SK-N-SH (cell line): ENCODE measurements around the gene HS3ST5. TPM values are rescaled to one million over a fixed set of nuclear protein-coding genes. Genes with fewer than 3 reads are reported as not detected.
"Not testable (repeated sequence)": the region's sequence is repeated elsewhere in the genome, so short reads cannot be mapped to it uniquely, and the experiment has no call there.

Experiments
- CTCF ChIA-PET: fragments of 300-600, 350-600 bp; formaldehyde crosslinking; extraction: SDS; loops from one replicate; lab custom pipeline; 2021; lab: Yijun Ruan, JAX
- POLR2A ChIA-PET: fragments of 350-600 bp; sonication (Branson Sonifier 250); formaldehyde crosslinking; extraction: SDS; loops from one replicate; lab custom pipeline; 2020; ENCODE audit warnings: antibody characterized with exemption, inconsistent platforms; lab: Yijun Ruan, JAX
- DNase-seq: peaks from one replicate; pipeline ENCODE4 v3.0.0; 2012
- H2AFZ ChIP-seq: fragments of 200-600 bp; sonication (generic); 2 replicates; pipeline ENCODE4 v1.8.1; 2016; ENCODE audit warnings: antibody characterized with exemption, mild to moderate bottlenecking, low read depth
- H3F3A ChIP-seq: fragments of 200-600 bp; sonication (generic); replicated peaks from 2 replicates; pipeline ENCODE3; 2016; ENCODE audit warnings: antibody characterized with exemption, mild to moderate bottlenecking; ENCODE audit not compliant: insufficient read depth
- H3K27ac ChIP-seq, 2 experiments: fragments of 200-500 bp in 1 of 2; fragments of 200-600 bp in 1 of 2; sonication (Bioruptor generic) in 1 of 2; sonication (generic), shearing (Covaris generic) in 1 of 2; 2 replicates each; pipeline versions ENCODE4 v1.5.1 to v1.6.1; 2014 to 2016; ENCODE audit warnings: low read depth in 2 of 2, inconsistent platforms in 1 of 2, low read length in 1 of 2, mild to moderate bottlenecking in 1 of 2, mixed read lengths in 1 of 2
- H3K27me3 ChIP-seq: fragments of 200-600 bp; sonication (generic), shearing (Covaris generic); 2 replicates; pipeline ENCODE4 v1.6.1; 2016; ENCODE audit warnings: mixed run types; ENCODE audit not compliant: insufficient read depth
- H3K36me3 ChIP-seq, 2 experiments: fragments of 200-500 bp in 1 of 2; fragments of 200-600 bp in 1 of 2; sonication (Bioruptor generic) in 1 of 2; sonication (generic) in 1 of 2; replicated peaks in 1 of 2; 2 replicates each; pipeline versions ENCODE3 to v1.5.1; 2014 to 2016; ENCODE audit warnings: low read length in 1 of 2, mild to moderate bottlenecking in 1 of 2; ENCODE audit not compliant: insufficient read depth in 2 of 2, control insufficient read depth in 1 of 2
- H3K4me1 ChIP-seq, 2 experiments: fragments of 200-500 bp in 1 of 2; fragments of 200-600 bp in 1 of 2; sonication (Bioruptor generic) in 1 of 2; sonication (generic), shearing (Covaris generic) in 1 of 2; 2 replicates each; pipeline versions ENCODE4 v1.5.1 to v1.6.1; 2014 to 2016; ENCODE audit warnings: low read depth in 1 of 2, low read length in 1 of 2, mixed run types in 1 of 2; ENCODE audit not compliant: insufficient read depth in 2 of 2, control insufficient read depth in 1 of 2
- H3K4me2 ChIP-seq: fragments of 200-600 bp; sonication (generic), shearing (Covaris generic); 2 replicates; pipeline ENCODE4 v1.6.1; 2017; ENCODE audit warnings: mixed run types
- H3K4me3 ChIP-seq, 2 experiments: fragments of 200-500 bp in 1 of 2; fragments of 200-600 bp in 1 of 2; sonication (Bioruptor generic) in 1 of 2; sonication (generic), shearing (Covaris generic) in 1 of 2; 2 replicates each; pipeline versions ENCODE4 v1.5.1 to v1.8.1; 2014 to 2016; ENCODE audit warnings: low read depth in 2 of 2, inconsistent platforms in 1 of 2, low read length in 1 of 2, mild to moderate bottlenecking in 1 of 2, mixed read lengths in 1 of 2, moderate library complexity in 1 of 2
- H3K79me2 ChIP-seq: fragments of 200-600 bp; sonication (generic); 2 replicates; pipeline ENCODE4 v1.8.1; 2017; ENCODE audit warnings: mild to moderate bottlenecking; ENCODE audit not compliant: insufficient read depth
- H3K9ac ChIP-seq: fragments of 200-600 bp; sonication (generic); 2 replicates; pipeline ENCODE4 v1.6.1; 2017; ENCODE audit warnings: mixed run types
- H3K9me2 ChIP-seq: fragments of 200-600 bp; sonication (generic); 2 replicates; pipeline ENCODE4 v1.6.1; 2017; ENCODE audit warnings: mixed run types
- H3K9me3 ChIP-seq: fragments of 200-600 bp; sonication (generic); 2 replicates; pipeline ENCODE4 v1.6.1; 2017; ENCODE audit warnings: mixed run types, mild to moderate bottlenecking, moderate library complexity
- H4K20me1 ChIP-seq: fragments of 200-600 bp; sonication (generic); 2 replicates; pipeline ENCODE4 v1.6.1; 2017; ENCODE audit warnings: mild to moderate bottlenecking, mixed run types; ENCODE audit not compliant: insufficient read depth
- ELF1 ChIP-seq: IDR thresholded peaks from 2 replicates; pipeline ENCODE4 v1.4.0; 2012
- FOXJ3 ChIP-seq: sonication (generic); formaldehyde crosslinking; IDR thresholded peaks from 2 replicates; pipeline ENCODE4 v1.5.1; 2020; ENCODE audit warnings: mild to moderate bottlenecking, missing genetic modification reagents
- GABPA ChIP-seq: IDR thresholded peaks from 2 replicates; pipeline ENCODE4 v1.4.0; 2012; ENCODE audit warnings: low read depth, mild to moderate bottlenecking
- GATA2 ChIP-seq: sonication (generic); formaldehyde crosslinking; IDR thresholded peaks from 2 replicates; pipeline ENCODE4 v1.5.0; 2020; ENCODE audit warnings: mild to moderate bottlenecking, missing genetic modification reagents
- MEF2A ChIP-seq: IDR thresholded peaks from 2 replicates; pipeline ENCODE4 v1.4.0; 2012; ENCODE audit warnings: low read depth, borderline replicate concordance
- NFIC ChIP-seq: IDR thresholded peaks from 2 replicates; pipeline ENCODE4 v1.4.0; 2012; ENCODE audit warnings: borderline replicate concordance
- RFX5 ChIP-seq: IDR thresholded peaks from 2 replicates; pipeline ENCODE4 v1.6.1; 2012; ENCODE audit warnings: mild to moderate bottlenecking, improper control_type of control experiment, low read length
- SIN3A ChIP-seq: IDR thresholded peaks from 2 replicates; pipeline ENCODE4 v1.6.1; 2012; ENCODE audit warnings: low read depth, mild to moderate bottlenecking, low read length, moderate library complexity, borderline replicate concordance
- TEAD4 ChIP-seq: IDR thresholded peaks from 2 replicates; pipeline ENCODE4 v1.4.0; 2012; ENCODE audit warnings: mild to moderate bottlenecking, borderline replicate concordance; ENCODE audit not compliant: insufficient read depth
- YY1 ChIP-seq: IDR thresholded peaks from 2 replicates; pipeline ENCODE4 v1.4.0; 2012; ENCODE audit warnings: low read depth, mild to moderate bottlenecking
- WGBS: methylation state at CpG from one replicate; pipeline ENCODE4 v1.1.6; 2017; ENCODE audit warnings: low lambda C conversion rate; 5-methylcytosine and 5-hydroxymethylcytosine counted together
- polyA plus RNA-seq, 3 experiments: library from polyadenylated mRNA; depleted of rRNA; stranded (reverse); fragments of >200 nt; gene quantifications; 2 replicates each; pipeline ENCODE4 v1.2.3, GENCODE V29; 2012
- TF ChIP-seq, protein P1 (sequence below): fragments of 150-350 bp; IDR thresholded peaks from 2 replicates; pipeline ENCODE4 v1.6.1; 2017; ENCODE audit warnings: antibody characterized with exemption, low read length, low read depth, borderline replicate concordance
- TF ChIP-seq, protein P2 (sequence below): fragments of 150-350 bp; IDR thresholded peaks from 2 replicates; pipeline ENCODE4 v1.6.1; 2016; ENCODE audit warnings: mild to moderate bottlenecking, low read depth, low read length
- TF ChIP-seq, protein P3 (sequence below): IDR thresholded peaks from 2 replicates; pipeline ENCODE4; 2012
- TF ChIP-seq, protein P4 (sequence below): IDR thresholded peaks from 2 replicates; pipeline ENCODE4 v1.4.0; 2012; ENCODE audit warnings: low read depth

HS3ST5 gene
- polyA plus RNA-seq, 1 of the 3 experiments (the other 2 are of a cell fraction) = 0.02 TPM

DNA sequence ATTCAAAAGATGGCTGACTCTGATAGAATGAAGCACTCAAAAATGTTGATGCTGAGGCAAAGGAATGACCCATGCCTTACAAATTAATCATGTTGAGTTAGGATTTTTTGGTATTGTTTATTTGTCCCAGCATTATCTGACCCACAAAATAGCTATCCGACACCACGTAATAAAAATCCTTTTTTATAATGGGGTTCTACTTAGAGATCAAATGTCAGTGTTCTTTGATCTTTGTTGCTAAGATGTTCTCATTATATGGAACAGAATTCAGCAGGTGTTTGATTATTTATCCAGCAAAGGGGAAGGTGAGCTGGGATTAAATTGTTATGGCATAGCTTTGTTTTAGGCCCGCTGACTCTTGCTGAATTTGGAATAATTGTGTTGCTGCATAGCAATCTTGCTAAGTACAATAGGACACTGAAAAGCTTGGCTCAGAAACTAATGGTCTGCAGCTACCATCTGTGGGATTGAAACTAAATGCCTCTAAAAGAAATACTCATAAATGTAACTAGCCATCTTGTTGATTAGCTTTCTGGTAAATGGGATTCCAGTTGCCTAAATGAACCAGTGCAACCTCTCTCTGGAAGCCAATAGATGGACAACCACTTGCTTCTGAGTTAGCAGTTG lies 191.6 kb downstream of the HS3ST5 start:
- H3K9me2 ChIP-seq = no peaks in the 10 kb centered on the region
- WGBS = 84% methylated on average over 3 of the region's 3 CpGs
- H3K4me1 ChIP-seq = peaks cover 0 to 5% of the 10 kb centered on the region in 2 experiments; a peak in 1 of 4 replicates
- CTCF ChIA-PET = interaction anchor here (0.6 to 1.5 kb wide), 2 partner anchors 10 to 43 kb away, joined by 4 read pairs; no protein-coding TSS in a partner anchor
- no peak overlapping the region for H3K9ac ChIP-seq
- no peak for DNase-seq
- POLR2A ChIA-PET = no interaction called here
- no peaks in the 10 kb centered on the region for H3K27me3 ChIP-seq
- H3K4me3 ChIP-seq = no peak overlapping the region
- H3K9me3 ChIP-seq = no peaks in the 10 kb centered on the region
- H3K27ac ChIP-seq = no peak overlapping the region
- H3K36me3 ChIP-seq = no peaks in the 10 kb centered on the region
- H3K79me2 ChIP-seq = no peaks in the 10 kb centered on the region
- no peaks in the 10 kb centered on the region for H4K20me1 ChIP-seq
- H3K4me2 ChIP-seq = no peak overlapping the region
- H2AFZ ChIP-seq = no peak overlapping the region
- TF ChIP-seq, protein P1, sequence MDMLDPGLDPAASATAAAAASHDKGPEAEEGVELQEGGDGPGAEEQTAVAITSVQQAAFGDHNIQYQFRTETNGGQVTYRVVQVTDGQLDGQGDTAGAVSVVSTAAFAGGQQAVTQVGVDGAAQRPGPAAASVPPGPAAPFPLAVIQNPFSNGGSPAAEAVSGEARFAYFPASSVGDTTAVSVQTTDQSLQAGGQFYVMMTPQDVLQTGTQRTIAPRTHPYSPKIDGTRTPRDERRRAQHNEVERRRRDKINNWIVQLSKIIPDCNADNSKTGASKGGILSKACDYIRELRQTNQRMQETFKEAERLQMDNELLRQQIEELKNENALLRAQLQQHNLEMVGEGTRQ = no peak
- no peak for TF ChIP-seq NFIC
- TF ChIP-seq GATA2 (CRISPR knock-in tag) = no peak
- TF ChIP-seq ELF1 = no peak
- no peak for TF ChIP-seq RFX5
- TF ChIP-seq TEAD4 = no peak
- TF ChIP-seq SIN3A = no peak
- H3F3A ChIP-seq = no peaks in the 10 kb centered on the region

DNA sequence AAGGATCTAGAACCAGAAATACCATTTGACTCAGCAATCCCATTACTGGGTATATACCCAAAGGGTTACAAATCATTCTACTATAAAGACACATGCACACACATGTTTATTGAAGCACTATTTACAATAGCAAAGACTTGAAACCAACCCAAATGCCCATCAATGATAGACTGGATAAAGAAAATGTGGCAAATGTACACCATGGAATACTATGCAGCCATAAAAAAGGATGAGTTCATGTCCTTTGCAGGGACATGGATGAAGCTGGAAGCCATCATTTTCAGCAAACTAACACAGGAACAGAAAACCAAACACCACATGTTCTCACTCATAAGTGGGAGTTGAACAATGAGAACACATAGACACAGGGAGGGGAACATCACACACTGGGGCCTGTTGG lies 193.6 kb downstream of the HS3ST5 start:
- H3F3A ChIP-seq, H3K9me3 ChIP-seq, DNase-seq, H3K27ac ChIP-seq, H3K4me1 ChIP-seq, H2AFZ ChIP-seq, H3K27me3 ChIP-seq, H4K20me1 ChIP-seq, H3K9me2 ChIP-seq, CTCF ChIA-PET, POLR2A ChIA-PET, H3K79me2 ChIP-seq, H3K4me2 ChIP-seq, H3K36me3 ChIP-seq, H3K4me3 ChIP-seq, H3K9ac ChIP-seq: not testable (repeated sequence)

DNA sequence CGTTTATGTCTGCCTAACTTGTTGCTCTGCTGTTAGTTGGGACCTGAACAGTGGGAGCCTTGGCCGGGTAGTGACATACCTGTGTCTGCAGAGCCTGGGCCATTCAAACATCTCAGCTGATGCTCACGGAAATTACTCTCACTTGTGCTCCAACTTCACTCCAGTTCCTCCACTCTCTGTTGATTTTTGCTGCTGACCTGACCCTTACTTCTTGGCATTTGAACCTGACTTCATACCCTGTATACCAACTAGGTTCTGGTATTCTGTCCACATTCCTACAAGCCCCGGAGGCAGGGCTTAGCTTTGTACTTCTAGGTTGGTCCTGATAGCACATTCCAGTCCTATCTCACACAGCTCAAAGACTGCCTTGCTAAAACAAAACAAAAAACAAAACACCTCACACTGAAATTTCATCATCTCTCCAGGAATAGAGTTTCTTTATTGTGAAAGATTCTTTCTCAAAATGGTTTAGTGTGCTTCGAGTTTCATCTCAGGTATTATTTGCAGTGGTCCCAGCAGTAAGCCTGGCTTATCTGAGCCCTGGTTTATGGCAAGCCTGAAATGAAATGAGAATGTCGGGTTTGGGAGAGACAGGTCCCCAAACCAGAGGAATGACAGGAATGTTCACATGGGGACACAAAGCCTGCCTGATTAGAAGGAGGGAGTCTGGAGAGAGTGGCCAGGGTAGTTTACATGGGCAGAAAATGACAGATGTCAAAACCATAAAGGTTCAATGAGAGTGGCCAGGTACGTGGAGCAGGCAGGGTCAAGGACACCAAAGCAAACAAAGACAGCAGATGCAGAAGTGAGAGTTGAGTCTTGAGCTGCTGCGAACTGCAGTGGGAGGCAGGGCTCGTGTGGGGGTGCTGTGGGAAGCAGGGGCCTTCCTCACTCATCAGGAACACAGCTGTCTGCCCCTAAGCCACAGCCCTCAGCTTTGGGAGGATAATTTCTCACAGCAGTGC lies 197.7 kb downstream of the HS3ST5 start:
- ChIA-PET CTCF (no interaction called here), POLR2A (no interaction called here)
- Histone ChIP-seq H3K4me3 (no peak overlapping the region), H3K36me3 (no peaks in the 10 kb centered on the region), H4K20me1 (no peaks in the 10 kb centered on the region), H3K9me3 (no peaks in the 10 kb centered on the region), H3K79me2 (no peaks in the 10 kb centered on the region), H3K27ac (no peak overlapping the region), H3F3A (no peaks in the 10 kb centered on the region), H2AFZ (no peak overlapping the region), H3K9me2 (no peaks in the 10 kb centered on the region), H3K4me2 (no peak overlapping the region), H3K27me3 (no peaks in the 10 kb centered on the region), H3K4me1 (no peaks in the 10 kb centered on the region), H3K9ac (no peak overlapping the region)
- DNase-seq = no peak
- TF ChIP-seq FOXJ3 (CRISPR knock-in tag) (no peak), MEF2A (no peak), YY1 (no peak), GABPA (no peak)
- TF ChIP-seq, protein P2, sequence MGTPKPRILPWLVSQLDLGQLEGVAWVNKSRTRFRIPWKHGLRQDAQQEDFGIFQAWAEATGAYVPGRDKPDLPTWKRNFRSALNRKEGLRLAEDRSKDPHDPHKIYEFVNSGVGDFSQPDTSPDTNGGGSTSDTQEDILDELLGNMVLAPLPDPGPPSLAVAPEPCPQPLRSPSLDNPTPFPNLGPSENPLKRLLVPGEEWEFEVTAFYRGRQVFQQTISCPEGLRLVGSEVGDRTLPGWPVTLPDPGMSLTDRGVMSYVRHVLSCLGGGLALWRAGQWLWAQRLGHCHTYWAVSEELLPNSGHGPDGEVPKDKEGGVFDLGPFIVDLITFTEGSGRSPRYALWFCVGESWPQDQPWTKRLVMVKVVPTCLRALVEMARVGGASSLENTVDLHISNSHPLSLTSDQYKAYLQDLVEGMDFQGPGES = no peak
- TF ChIP-seq, protein P3, sequence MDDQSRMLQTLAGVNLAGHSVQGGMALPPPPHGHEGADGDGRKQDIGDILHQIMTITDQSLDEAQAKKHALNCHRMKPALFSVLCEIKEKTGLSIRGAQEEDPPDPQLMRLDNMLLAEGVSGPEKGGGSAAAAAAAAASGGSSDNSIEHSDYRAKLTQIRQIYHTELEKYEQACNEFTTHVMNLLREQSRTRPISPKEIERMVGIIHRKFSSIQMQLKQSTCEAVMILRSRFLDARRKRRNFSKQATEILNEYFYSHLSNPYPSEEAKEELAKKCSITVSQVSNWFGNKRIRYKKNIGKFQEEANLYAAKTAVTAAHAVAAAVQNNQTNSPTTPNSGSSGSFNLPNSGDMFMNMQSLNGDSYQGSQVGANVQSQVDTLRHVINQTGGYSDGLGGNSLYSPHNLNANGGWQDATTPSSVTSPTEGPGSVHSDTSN = no peak
- TF ChIP-seq, protein P4, sequence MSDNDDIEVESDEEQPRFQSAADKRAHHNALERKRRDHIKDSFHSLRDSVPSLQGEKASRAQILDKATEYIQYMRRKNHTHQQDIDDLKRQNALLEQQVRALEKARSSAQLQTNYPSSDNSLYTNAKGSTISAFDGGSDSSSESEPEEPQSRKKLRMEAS = no peak
- WGBS = 16% methylated on average over 9 of the region's 9 CpGs
